GM12891 (cell line): ENCODE measurements around the gene TLX3.
"Not testable (repeated sequence)": the region's sequence is repeated elsewhere in the genome, so short reads cannot be mapped to it uniquely, and the experiment has no call there.

Source experiments
- DNase-seq: peaks from one replicate; pipeline ENCODE4 v3.0.0; 2011; ENCODE audit warnings: low spot score; ENCODE audit not compliant: insufficient read length
- FAIRE-seq: peaks from 2 replicates; lab custom pipeline; 2011; peaks lifted over from hg19 to GRCh38; lab: Jason Lieb, UNC
- PAX5 ChIP-seq: IDR thresholded peaks from 2 replicates; pipeline ENCODE4 v1.6.1; 2011; ENCODE audit warnings: low read length, moderate library complexity, mild to moderate bottlenecking; ENCODE audit not compliant: insufficient read depth, severe bottlenecking
- POLR2A ChIP-seq: IDR thresholded peaks from 2 replicates; pipeline ENCODE4 v1.6.1; 2011; ENCODE audit warnings: low read depth, low read length, control low read depth
- POLR2AphosphoS5 ChIP-seq: IDR thresholded peaks from 2 replicates; pipeline ENCODE4 v1.6.1; 2011; ENCODE audit warnings: low read depth, low read length, control low read depth
- POU2F2 ChIP-seq: IDR thresholded peaks from 2 replicates; pipeline ENCODE4 v1.6.1; 2011; ENCODE audit warnings: low read depth, mild to moderate bottlenecking, control low read depth, low read length, moderate library complexity
- SPI1 ChIP-seq: IDR thresholded peaks from 2 replicates; pipeline ENCODE4 v1.6.1; 2011; ENCODE audit warnings: low read depth, low read length, control low read depth
- TAF1 ChIP-seq: IDR thresholded peaks from 2 replicates; pipeline ENCODE4 v1.6.1; 2011; ENCODE audit warnings: low read depth, low read length, control low read depth

The TLX3 gene

GRCh38 chr5:171272996-171273970, 35.8 kb upstream of the TLX3 start:
- peak; percentile 40 for FAIRE-seq
- DNase-seq: no peak
- TF ChIP-seq POLR2A: no peak
- TF ChIP-seq POLR2AphosphoS5: no peak
- TF ChIP-seq TAF1: no peak
- no peak for TF ChIP-seq SPI1
- TF ChIP-seq POU2F2: no peak
- no peak for TF ChIP-seq PAX5

GRCh38 chr5:171275841-171276544, 33.1 kb upstream of the TLX3 start:
- TF ChIP-seq SPI1: no peak
- no peak for TF ChIP-seq POLR2AphosphoS5
- TF ChIP-seq POU2F2: no peak
- no peak for TF ChIP-seq PAX5
- TF ChIP-seq POLR2A: no peak
- no peak for TF ChIP-seq TAF1
- FAIRE-seq (no peak), DNase-seq (no peak)

GRCh38 chr5:171283753-171284152, 25.3 kb upstream of the TLX3 start:
- no peak for DNase-seq
- FAIRE-seq: no peak
- TF ChIP-seq TAF1: no peak
- TF ChIP-seq POLR2AphosphoS5: no peak
- no peak for TF ChIP-seq POLR2A
- no peak for TF ChIP-seq POU2F2
- TF ChIP-seq SPI1: no peak
- TF ChIP-seq PAX5: no peak

- FAIRE-seq (no peak), DNase-seq (no peak)
- TF ChIP-seq POU2F2: no peak
- no peak for TF ChIP-seq TAF1
- no peak for TF ChIP-seq POLR2A
- TF ChIP-seq PAX5: no peak
- TF ChIP-seq SPI1: no peak
- no peak for TF ChIP-seq POLR2AphosphoS5
These were observed 23.6 kb upstream of the TLX3 start for GRCh38 chr5:171285465-171285864.

DNA sequence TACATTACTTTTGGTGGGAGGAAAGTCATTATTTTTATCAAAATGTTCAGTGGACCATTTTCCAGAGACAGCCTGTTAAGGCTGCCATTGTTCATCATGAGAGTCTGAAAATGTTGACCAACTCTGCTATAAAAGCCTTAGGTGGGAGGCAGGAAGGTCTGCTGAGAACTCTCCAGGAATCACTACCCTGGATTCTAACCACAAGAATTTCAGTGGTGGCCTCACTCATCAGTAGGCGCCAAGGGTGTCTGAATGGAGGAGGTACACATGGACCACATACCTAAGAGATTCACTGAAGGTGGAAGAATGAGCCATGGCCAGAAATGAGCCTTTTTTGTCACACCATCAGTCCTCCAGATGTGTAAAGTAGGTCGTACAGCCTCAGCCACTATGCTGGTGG, 21.0 kb upstream of the TLX3 start:
- no peak for DNase-seq
- TF ChIP-seq TAF1 (no peak), SPI1 (no peak), POLR2A (no peak), POU2F2 (no peak), POLR2AphosphoS5 (no peak), PAX5 (no peak)
- FAIRE-seq: no peak

- TF ChIP-seq POLR2AphosphoS5 (no peak), PAX5 (no peak), POLR2A (no peak), SPI1 (no peak), TAF1 (no peak), POU2F2 (no peak)
- no peak for FAIRE-seq
- no peak for DNase-seq
These were observed 17.7 kb upstream of the TLX3 start for GRCh38 chr5:171291371-171291770.

DNA sequence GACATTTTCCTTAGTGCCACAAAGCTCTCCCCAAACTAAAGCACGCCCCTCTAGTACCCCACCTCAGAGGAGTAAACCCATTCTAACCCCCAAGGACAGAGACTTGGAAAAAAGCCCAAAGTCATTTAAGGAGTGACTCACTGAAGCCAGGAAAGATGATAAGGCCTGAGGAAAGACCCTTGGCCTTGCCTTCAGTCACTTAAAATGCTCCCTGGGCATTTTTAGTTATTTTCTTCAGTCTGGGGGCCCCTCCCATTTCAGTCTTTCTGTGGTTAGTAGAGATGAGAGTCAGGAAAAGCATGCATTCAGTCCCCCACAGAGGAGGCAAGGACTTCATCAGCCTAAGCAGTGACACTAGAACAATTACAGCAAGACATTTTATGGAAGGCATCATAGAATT, 13.7 kb upstream of the TLX3 start:
- TF ChIP-seq POLR2AphosphoS5 (no peak), TAF1 (no peak), PAX5 (no peak), POU2F2 (no peak), SPI1 (no peak), POLR2A (no peak)
- FAIRE-seq: no peak
- DNase-seq: no peak

DNA sequence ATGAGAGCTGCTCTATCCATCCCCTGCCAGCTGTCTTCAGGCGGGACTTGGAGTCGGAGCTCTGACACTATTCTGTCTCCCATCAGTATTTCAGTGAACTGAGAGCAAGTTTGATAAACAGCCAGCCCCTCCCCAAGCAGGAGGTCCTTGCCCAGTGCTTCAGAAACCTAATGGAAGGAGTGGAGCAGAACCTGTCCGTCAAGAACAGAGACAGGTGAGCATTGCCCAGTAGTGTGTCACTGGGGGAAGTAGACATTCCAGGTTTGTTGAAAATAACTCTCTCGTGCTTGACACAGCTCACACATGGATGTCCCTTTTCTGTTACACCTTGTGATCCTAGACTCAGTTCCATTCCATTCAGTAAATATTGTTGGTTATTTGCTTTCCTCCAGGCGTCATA, 13.2 kb upstream of the TLX3 start:
- TF ChIP-seq SPI1 (no peak), PAX5 (no peak), POLR2AphosphoS5 (no peak), TAF1 (no peak), POU2F2 (no peak), POLR2A (no peak)
- DNase-seq (no peak), FAIRE-seq (no peak)

DNA sequence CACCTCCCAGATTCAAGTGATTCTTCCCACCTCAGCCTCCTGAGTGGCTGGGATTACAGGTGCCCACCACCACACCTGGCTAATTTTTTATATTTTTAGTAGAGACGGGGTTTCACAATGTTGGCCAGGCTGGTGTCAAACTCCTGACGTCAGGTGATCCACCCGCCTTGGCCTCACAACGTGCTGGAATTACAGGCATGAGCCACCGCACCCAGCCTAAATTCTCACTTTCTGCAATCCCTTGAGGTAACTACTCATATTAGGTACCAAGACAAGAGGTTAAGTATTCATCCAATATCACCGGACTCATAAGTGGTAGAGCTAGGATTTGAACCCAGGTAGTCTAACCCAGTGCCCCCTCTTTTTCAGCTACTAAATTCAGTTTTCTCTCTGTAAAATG, 11.1 kb upstream of the TLX3 start:
- FAIRE-seq, DNase-seq: not testable (repeated sequence)

DNA sequence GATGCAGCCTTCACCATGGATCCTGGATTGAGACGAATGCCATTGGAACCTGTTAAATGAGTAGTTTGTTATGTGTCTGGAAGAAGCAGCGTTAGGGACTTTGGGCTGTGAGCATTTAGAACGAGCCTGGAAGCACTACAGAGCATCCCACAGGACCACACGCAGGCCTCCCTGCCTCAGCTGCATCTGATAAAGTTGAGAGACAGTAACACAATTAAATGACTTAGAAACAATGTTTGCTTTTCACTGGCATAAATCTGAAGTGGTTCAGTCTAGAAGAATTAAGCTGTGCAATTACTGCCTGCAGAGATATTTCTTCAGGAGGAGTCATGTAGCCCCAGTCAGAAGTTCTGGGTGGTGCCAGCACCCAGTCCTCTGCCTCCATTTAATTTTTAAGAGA, 9.8 kb upstream of the TLX3 start:
- FAIRE-seq (no peak), DNase-seq (no peak)
- TF ChIP-seq POLR2AphosphoS5 (no peak), TAF1 (no peak), POU2F2 (no peak), SPI1 (no peak), POLR2A (no peak), PAX5 (no peak)
